Erythroblast (primary cell): ENCODE measurements around the gene NCL.
A peak's percentile ranks its signal among the peaks of the same experiment; 100 is the strongest.
"Not testable (repeated sequence)": the region's sequence is repeated elsewhere in the genome, so short reads cannot be mapped to it uniquely, and the experiment has no call there.

Experiments
- DNase-seq, 2 experiments: peaks; one replicate each; lab custom pipeline; 2025; lab: John Stamatoyannopoulos, UW
- GATA1 ChIP-seq: IDR thresholded peaks from 2 replicates; pipeline ENCODE4 v1.6.1; 2011; ENCODE audit warnings: low read depth, mild to moderate bottlenecking, control low read depth, low read length, moderate library complexity
- POLR2A ChIP-seq: IDR thresholded peaks from 2 replicates; pipeline ENCODE4 v1.6.1; 2011; ENCODE audit warnings: mild to moderate bottlenecking, low read length

The NCL gene

DNA sequence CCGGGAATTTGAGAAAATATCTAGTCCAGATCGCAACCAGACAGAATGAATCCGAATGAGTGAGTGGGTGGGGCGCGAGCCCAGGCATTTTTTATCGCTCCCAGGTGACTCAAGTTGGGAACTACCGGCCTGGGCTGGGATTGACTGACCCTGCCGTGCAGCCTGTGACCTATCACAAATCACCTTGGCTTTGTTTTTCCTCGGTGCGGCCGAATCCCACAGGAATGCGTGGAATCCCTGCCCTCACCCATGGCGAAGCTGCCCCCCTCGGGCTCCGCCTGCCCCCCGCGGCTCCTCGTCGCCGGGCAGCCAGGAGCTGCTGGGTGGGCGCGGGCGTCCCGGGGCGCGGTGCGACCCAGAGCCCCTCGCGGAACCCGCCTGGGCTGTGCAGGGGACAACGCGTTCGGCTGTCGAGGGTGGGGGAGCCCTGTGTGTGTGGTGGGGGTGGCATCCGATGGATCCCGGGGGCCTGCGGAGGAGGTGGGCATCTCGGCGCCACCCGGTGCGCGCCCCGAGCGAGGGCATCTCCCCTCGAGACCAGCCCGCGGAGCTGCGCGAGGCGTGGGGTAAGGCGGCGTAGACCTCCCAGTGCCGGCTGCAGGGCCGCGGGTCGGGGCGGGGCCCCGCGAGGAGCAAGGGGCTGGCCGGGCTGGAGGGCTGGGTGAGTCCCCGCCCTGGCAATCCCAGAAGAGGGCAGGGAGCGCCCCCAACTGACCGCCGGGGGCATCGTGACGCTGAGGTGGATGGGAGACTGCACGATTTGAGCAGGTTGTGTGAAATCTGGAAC is 52.3 kb downstream of the NCL start:
- TF ChIP-seq POLR2A, result no peak
- no peak for TF ChIP-seq GATA1

DNA sequence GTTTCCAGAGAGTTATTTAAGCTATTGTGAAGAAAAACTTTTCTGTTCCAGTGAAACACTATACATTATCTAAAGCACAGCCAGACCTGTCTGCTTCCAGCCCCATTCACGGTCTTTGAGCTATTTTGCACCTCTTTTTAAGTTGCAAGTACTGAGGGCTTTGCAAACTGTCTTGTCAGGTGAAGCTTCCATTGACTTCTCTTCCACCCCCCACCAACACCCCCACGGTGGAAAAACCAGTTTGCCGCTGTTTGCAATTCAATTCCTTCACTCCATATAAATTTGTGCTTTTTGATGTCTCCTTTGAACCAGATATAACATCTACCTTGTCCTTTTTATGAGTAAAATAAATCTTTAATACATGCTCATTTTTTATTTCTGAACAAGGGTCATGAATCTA is 53.0 kb downstream of the NCL start:
- TF ChIP-seq GATA1 (no peak), POLR2A (no peak)
- no peak for DNase-seq

More for the DNA sequence above, 52.3 kb downstream of the NCL start:
- DNase-seq, result peak; percentile 74 to 79

DNA sequence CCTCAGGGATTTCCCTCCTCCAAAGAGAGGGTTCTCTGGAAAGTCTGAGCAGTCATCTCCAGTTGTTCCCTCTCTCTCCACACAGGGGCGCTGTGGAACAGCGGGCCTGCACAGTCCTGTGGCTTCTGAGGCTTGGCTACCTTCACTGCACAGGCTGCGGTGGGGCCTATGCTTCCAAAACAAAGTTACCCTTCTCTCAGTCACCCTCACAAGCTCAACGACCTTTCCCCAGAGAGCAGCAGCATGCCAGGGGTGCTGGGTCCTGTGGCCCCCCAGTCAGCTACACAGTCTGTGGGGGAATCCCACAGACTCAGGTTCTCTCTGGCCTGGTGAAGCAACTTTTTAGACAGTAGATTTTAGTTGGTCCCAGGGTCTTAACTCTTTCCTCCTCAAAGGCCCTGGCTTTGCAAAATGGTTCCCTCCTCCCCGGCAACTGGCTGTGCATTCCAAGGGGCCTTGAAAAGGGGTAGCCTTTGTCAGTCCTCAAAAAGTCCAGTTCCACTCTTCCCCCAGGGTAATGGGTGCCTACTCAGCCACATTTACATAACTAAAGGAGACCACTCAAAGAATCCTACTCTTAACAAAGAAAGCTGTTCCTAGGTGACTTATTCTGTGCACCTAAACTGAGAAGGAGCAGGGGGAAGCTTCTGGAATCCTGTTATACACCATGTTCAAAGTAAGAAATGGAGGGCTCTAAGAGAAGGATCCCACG is 53.8 kb downstream of the NCL start:
- TF ChIP-seq GATA1 (no peak), POLR2A (no peak)

DNA sequence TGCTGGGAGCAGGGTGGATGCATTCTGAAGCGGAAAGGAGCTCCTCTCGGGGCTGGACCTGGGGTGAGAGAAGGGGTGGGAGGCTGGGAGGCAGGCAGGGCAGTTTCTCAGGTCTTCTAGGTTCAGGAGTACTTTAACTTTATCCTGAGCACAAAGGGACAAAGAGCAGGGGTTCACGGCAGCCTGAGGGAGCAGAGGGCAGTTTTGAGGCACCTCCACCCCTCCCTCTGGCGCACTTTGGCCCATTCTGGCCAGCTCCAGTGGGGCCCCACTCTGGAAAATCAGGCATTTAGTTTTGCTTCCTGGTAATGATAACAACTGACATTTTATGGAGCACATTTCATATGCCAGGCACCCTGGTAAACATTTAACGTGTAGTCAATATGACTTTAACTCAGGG is 54.5 kb downstream of the NCL start:
- DNase-seq, result no peak
- TF ChIP-seq GATA1, result no peak
- TF ChIP-seq POLR2A, result no peak

More for the DNA sequence above, 53.8 kb downstream of the NCL start:
- peak; percentile 34 to 40 for DNase-seq

DNA sequence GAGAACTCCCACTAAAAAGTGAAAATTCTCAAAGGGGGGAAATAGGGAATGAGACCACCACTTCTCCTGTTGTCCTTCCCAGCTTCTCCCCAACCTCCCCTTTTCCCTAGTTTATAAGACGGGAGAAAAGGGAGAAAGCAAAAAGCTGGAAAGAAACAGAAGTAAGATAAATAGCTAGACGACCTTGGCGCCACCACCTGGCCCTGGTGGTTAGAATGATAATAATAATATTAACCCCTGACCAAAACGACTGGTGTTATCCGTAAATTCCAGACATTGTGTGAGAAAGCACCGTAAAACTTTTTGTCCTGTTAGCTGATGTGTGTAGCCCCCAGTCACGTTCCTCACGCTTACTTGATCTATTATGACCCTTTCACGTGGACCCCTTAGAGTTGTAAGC is 56.0 kb downstream of the NCL start:
- peak; percentile 24 to 57 for DNase-seq

DNA sequence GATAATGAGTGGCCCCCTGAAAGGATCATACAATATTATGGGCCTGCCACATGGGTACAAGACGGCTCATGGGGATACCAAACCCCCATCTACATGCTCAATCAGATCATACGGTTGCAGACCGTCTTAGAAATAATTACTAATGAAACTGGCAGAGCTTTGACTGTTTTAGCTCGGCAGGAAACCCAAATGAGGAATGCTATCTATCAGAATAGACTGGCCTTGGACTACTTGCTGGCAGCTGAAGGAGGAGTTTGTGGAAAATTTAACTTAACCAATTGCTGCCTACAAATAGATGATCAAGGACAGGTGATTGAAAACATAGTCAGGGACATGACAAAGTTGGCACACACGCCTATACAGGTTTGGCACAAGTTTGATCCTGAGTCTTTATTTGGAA is 56.6 kb downstream of the NCL start:
- DNase-seq, result not testable (repeated sequence)

DNA sequence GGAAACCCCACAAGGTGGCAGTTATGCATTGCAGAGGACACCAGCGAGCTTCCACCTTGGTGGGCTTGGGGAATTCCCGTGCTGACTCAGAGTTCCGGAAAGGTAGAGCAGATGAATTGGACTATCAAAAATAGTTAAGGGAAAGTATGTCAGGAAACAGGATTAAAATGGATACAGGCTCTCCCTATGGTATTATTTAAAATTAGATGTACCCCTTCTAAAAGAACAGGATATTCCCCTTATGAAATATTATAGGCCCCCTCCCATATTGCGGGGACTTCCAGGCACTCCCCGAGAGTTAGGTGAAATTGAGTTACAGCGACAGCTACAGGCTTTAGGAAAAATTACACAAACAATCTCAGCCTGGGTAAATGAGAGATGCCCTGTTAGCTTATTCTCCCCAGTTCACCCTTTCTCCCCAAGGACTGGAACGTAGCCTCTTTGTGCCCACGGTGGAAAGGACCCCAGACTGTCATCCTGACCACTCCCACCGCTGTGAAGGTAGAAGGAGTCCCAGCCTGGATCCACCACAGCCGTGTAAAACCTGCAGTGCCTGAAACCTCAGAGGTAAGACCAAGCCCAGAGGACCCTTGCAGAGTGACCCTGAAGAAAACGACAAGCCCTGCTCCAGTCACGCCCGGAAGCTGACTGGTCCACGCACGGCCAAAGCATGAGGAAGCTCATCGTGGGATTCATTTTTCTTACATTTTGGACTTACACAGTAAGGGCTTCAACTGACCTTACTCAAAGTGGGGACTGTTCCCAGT is 58.5 kb downstream of the NCL start:
- DNase-seq, result not testable (repeated sequence)

DNA sequence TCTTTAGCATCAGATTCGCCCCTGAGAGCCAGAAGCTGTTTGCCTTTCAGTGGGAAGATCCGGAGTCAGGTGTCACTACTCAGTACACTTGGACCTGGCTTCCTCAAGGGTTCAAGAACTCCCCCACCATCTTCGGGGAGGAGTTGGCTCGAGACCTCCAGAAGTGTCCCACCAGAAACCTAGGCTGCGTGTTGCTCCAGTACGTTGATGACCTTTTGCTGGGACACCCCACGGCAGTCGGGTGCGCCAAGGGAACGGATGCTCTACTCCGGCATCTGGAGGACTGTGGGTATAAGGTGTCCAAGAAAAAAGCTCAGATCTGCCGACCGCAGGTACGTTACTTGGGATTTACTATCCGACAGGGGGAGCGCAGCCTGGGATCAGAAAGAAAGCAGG is 60.1 kb downstream of the NCL start:
- not testable (repeated sequence) for DNase-seq
